BE2C (cell line): ENCODE data around the gene HABP4.

ENCODE experiments used
- DNase-seq: peaks from one replicate; pipeline ENCODE4 v3.0.0-alpha.2; 2020
- H3K27me3 ChIP-seq: fragments of 250-450 bp; sonication (Bioruptor Pico); 2 replicates; pipeline ENCODE4 v1.5.1; 2020; ENCODE audit warnings: mild to moderate bottlenecking
- H3K36me3 ChIP-seq: fragments of 250-450 bp; sonication (Bioruptor Pico); 2 replicates; pipeline ENCODE4 v1.5.1; 2020; ENCODE audit warnings: mild to moderate bottlenecking
- H3K4me1 ChIP-seq: fragments of 250-450 bp; sonication (Bioruptor Pico); 2 replicates; pipeline ENCODE4 v1.5.1; 2020
- H3K4me3 ChIP-seq: 2 replicates; pipeline ENCODE4 v1.5.1; 2011; ENCODE audit warnings: low read depth, low read length
- H3K9me3 ChIP-seq: fragments of 250-450 bp; sonication (Bioruptor Pico); 2 replicates; pipeline ENCODE4 v1.5.1; 2020
- CTCF ChIP-seq: IDR thresholded peaks from 2 replicates; pipeline ENCODE4 v1.5.1; 2012; ENCODE audit warnings: mild to moderate bottlenecking, low read depth, low read length

Gene HABP4

DNA sequence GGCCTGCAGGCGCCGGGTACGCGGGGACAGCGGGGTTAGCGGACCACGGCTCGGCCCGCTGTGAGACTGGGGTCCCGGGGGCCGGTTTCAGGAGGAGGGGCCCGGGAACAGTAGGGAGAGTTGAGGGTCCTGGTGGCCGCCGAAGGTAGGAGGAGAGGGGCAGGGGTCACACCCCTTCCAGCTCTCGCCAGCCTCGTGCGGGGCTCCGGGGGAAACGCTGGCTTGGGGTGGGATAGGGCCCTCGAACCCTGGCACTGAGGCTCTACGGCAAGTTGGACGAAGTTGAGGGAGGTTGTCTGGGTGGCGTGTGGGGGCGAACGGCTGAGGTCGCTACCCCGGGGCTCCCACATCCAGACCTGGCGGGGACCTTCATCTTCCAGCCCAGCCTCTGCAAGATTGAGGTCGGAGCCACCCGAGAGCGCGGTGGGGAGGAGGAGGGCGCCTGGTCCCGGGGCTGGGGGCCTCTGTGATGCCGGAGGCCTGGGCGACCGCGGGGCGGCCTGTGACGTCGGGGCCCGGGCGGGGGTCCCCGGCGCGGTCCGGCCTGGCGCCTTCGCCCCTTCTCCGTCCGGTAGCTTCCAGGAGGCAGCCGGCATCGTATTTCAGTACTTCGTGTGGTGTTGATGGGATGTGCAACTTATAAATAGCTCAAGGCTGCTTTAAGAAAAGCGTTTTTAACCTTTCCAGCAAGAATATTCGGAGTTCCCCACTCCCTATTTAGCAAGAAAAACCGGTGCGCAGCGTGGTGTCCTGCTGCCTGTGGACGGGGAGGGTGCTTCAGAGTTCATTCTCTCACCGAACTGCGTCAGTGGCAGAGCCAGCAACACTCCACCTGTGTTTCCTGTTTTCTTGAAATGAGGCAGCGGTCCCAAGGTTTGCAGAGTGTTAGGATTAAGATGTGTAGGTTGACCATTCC lies 902 bp downstream of the HABP4 start:
- Histone ChIP-seq H3K4me1 (peaks cover 4% of the 10 kb centered on the region), H3K27me3 (no peaks in the 10 kb centered on the region), H3K9me3 (no peaks in the 10 kb centered on the region), H3K4me3 (peak overlapping the region; percentile 68), H3K36me3 (no peaks in the 10 kb centered on the region; the same call in 1 of the 2 replicates)
- DNase-seq: peak; percentile 26
- TF ChIP-seq CTCF: no peak

- Histone ChIP-seq H3K4me3 (no peak overlapping the region), H3K27me3 (no peaks in the 10 kb centered on the region), H3K9me3 (no peaks in the 10 kb centered on the region), H3K4me1 (peaks cover 4% of the 10 kb centered on the region), H3K36me3 (no peaks in the 10 kb centered on the region; the same call in 1 of the 2 replicates)
- TF ChIP-seq CTCF: peak; percentile 74
- peak; percentile 21 for DNase-seq
Measured at GRCh38 chr9:96453625-96454024, 3.7 kb downstream of the HABP4 start.

GRCh38 chr9:96457266-96457665 lies 7.3 kb downstream of the HABP4 start:
- H3K4me3 ChIP-seq: no peak overlapping the region
- no peaks in the 10 kb centered on the region for H3K27me3 ChIP-seq
- TF ChIP-seq CTCF: no peak
- H3K4me1 ChIP-seq: no peaks in the 10 kb centered on the region
- H3K9me3 ChIP-seq: no peaks in the 10 kb centered on the region
- H3K36me3 ChIP-seq: no peaks in the 10 kb centered on the region; the same call in 1 of the 2 replicates
- no peak for DNase-seq

DNA sequence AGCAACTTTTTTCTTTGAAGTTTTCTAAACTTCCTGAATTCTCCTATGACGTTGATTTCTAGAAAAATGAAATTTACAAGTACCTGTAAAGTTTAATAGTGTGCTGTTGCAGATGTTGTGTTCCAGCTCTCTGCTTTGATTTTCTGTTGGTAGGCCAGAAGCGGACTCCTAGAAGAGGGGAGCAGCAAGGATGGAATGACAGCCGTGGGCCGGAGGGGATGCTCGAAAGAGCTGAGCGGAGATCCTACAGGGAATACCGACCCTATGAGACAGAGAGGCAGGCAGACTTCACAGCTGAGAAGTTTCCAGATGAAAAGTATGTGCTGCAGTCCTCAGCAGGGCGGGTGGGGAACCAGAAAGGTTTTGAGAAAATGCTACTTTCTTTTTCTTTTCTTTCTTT lies 8.3 kb downstream of the HABP4 start:
- H3K4me3 ChIP-seq: no peak overlapping the region
- DNase-seq: no peak
- no peaks in the 10 kb centered on the region; the same call in 1 of the 2 replicates for H3K36me3 ChIP-seq
- no peaks in the 10 kb centered on the region for H3K4me1 ChIP-seq
- H3K9me3 ChIP-seq: no peaks in the 10 kb centered on the region
- H3K27me3 ChIP-seq: no peaks in the 10 kb centered on the region
- no peak for TF ChIP-seq CTCF

DNA sequence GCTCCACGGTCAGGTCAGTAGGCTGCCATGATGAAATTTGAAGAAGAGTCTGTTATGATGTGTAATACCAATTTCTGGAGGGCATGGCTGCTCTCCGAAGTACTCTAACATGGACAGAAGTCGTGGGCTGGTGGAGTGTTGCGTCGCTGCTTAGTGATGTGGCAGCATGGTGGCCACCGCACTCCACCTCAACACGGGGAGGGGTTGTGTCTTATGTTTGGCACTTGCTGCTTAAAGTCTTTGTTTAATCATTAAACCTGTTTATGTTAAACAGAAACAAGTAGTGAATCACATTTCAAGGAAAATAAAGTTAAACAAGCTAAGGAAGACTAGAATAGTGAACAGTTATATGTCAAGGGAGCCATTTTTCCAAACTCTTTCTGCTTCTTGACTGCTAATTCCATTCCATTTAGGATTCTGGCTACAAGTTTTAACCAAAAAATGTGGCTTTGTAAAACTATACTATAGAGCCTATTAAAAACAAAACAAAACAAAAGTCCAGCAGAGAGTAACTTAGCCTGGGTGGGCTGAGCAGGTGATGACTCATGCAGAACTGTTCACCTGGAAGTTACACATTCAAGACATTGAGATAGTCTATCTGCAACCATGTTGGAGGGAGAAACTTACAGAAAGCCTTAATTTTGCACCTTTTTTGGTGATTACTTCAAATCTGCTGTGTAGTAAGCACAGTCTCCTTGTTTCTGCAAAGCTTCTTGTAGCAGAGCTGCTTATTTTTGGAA lies 9.5 kb downstream of the HABP4 start:
- TF ChIP-seq CTCF: no peak
- no peaks in the 10 kb centered on the region for H3K27me3 ChIP-seq
- no peaks in the 10 kb centered on the region; the same call in 1 of the 2 replicates for H3K36me3 ChIP-seq
- H3K9me3 ChIP-seq: no peaks in the 10 kb centered on the region; the same call in 1 of the 2 replicates
- H3K4me3 ChIP-seq: no peak overlapping the region
- DNase-seq: no peak
- no peaks in the 10 kb centered on the region for H3K4me1 ChIP-seq

DNA sequence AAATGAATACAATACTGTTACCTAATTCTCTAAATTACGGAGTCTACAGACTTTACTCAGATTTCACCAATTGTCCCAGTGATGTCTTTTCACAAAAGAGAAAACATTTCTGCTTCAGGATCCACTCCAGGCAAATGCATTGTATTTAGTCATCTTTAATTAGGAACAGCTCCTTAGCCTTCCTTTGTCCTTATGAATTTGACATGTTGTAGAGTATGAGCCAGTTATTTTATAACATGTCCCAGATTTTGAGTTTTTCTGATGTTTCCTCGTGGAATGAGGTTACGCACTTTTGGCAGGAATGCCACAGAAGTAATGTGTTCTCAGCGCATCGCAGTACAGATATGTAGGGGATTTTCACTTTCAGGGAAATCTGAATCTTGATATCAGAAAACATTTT lies 10.5 kb downstream of the HABP4 start:
- no peaks in the 10 kb centered on the region for H3K27me3 ChIP-seq
- no peak overlapping the region for H3K4me3 ChIP-seq
- DNase-seq: no peak
- peaks cover 4% of the 10 kb centered on the region; the same call in 1 of the 2 replicates for H3K36me3 ChIP-seq
- TF ChIP-seq CTCF: no peak
- no peaks in the 10 kb centered on the region; the same call in 1 of the 2 replicates for H3K9me3 ChIP-seq
- H3K4me1 ChIP-seq: no peaks in the 10 kb centered on the region
